Aorta (tissue), 5 donors: ENCODE results near the gene EDIL3. TPM values are rescaled to one million over a fixed set of nuclear protein-coding genes. Genes with fewer than 3 reads are reported as not detected.
"Not testable (repeated sequence)": the region's sequence is repeated elsewhere in the genome, so short reads cannot be mapped to it uniquely, and the experiment has no call there.

Experiments
- ATAC-seq: fragments of 200-7000 bp; cut with Tn5 transposase; one replicate; pipeline ENCODE4 v1.9.1; 2022; ENCODE audit warnings: moderate library complexity; ENCODE audit not compliant: low FRiP score
- DNase-seq, 2 donors: peaks; one replicate each; pipeline ENCODE4 v3.0.0-alpha.2; 2020
- H3K27ac ChIP-seq, 2 donors: one replicate each; pipeline ENCODE4 v1.5.1; 2013; ENCODE audit warnings: low read length in 2 of 2, mild to moderate bottlenecking in 2 of 2, moderate library complexity in 2 of 2, control low read depth in 1 of 2, inconsistent platforms in 1 of 2, low read depth in 1 of 2
- H3K27me3 ChIP-seq, 2 donors: one replicate each; pipeline ENCODE4 v1.6.1; 2013; ENCODE audit warnings: control low read depth in 1 of 2, low read length in 1 of 2, mild to moderate bottlenecking in 1 of 2, moderate library complexity in 1 of 2; ENCODE audit not compliant: insufficient read depth in 2 of 2, control insufficient read depth in 1 of 2
- H3K36me3 ChIP-seq, 2 donors: one replicate each; pipeline ENCODE4 v1.6.1; 2013; ENCODE audit warnings: control low read depth in 1 of 2, low read length in 1 of 2, mild to moderate bottlenecking in 1 of 2; ENCODE audit not compliant: insufficient read depth in 2 of 2, control insufficient read depth in 1 of 2
- H3K4me1 ChIP-seq, 2 donors: one replicate each; pipeline ENCODE4 v1.6.1; 2013; ENCODE audit warnings: low read length in 2 of 2, control low read depth in 1 of 2, mild to moderate bottlenecking in 1 of 2, moderate library complexity in 1 of 2; ENCODE audit not compliant: insufficient read depth in 2 of 2, control insufficient read depth in 1 of 2
- H3K4me3 ChIP-seq, 2 donors: one replicate each; pipeline ENCODE4 v1.5.1; 2013; ENCODE audit warnings: low read length in 2 of 2, control low read depth in 1 of 2, mild to moderate bottlenecking in 1 of 2
- H3K9me3 ChIP-seq: one replicate; pipeline ENCODE4 v1.6.1; 2013; ENCODE audit warnings: mild to moderate bottlenecking, low read length; ENCODE audit not compliant: control insufficient read depth
- WGBS, 2 donors: extraction: QIAGEN DNeasy Blood & Tissue Kit; methylation state at CpG; one replicate each; pipeline ENCODE4 v1.1.7; 2013; 5-methylcytosine and 5-hydroxymethylcytosine counted together
- intact Hi-C, 2 donors: fragments of 100-400 bp; cut with DNase I; formaldehyde crosslinking; loops; one replicate each; pipeline versions ENCODE4 v1.14.2 to v1.15.0; 2022
- polyA plus RNA-seq, 2 donors: library from polyadenylated mRNA; stranded (reverse); fragments of 200-250 nt; gene quantifications; one replicate each; pipeline ENCODE4 v1.2.3, GENCODE V29; 2013
- total RNA-seq, 2 donors: library from RNA; stranded (reverse); fragmentation: NEBNext Ultra II Directional; extraction: Animal tissue kit (Norgen Biotek cat#: 25700); gene quantifications; one replicate each; pipeline ENCODE4 v1.2.1, GENCODE V29; 2021
- donor health status: healthy with polysubstance abuse.
- donor health status: Bipolar disorder and iron deficiency.
- donor health status: DM: no; HTN: no; CAD: no.
- donor health status: DM: no; HTN: no; CAD: no.
- donor health status: DM: yes; HTN: yes; CAD: no.

EDIL3 gene
- total and polyA plus RNA-seq, 4 donors = 50.0 to 205 (median 122) TPM

- intact Hi-C loops = no loop called here
- H3K36me3 ChIP-seq = peaks cover 0 to 3% of the 10 kb centered on the region in 2 donors
- H3K27ac ChIP-seq = no peak overlapping the region
- no peaks in the 10 kb centered on the region for H3K9me3 ChIP-seq
- H3K4me3 ChIP-seq = no peak overlapping the region
- DNase-seq (no peak), ATAC-seq (no peak)
- no peaks in the 10 kb centered on the region for H3K27me3 ChIP-seq
- H3K4me1 ChIP-seq = no peaks in the 10 kb centered on the region
- WGBS, 2 donors = 67 to 75% methylated on average over 2 of the region's 2 CpGs
Observed at GRCh38 chr5:84058561-84058960, 326.1 kb downstream of the EDIL3 start.

GRCh38 chr5:84057211-84057610 is 327.5 kb downstream of the EDIL3 start:
- Histone ChIP-seq H3K27me3 (no peaks in the 10 kb centered on the region), H3K9me3 (no peaks in the 10 kb centered on the region), H3K36me3 (peaks cover 0 to 3% of the 10 kb centered on the region in 2 donors), H3K27ac (no peak overlapping the region), H3K4me1 (no peaks in the 10 kb centered on the region), H3K4me3 (no peak overlapping the region)
- ATAC-seq (no peak), DNase-seq (no peak)
- intact Hi-C loops = no loop called here
- 96 to 99% methylated on average over 2 of the region's 2 CpGs for WGBS, 2 donors

- ATAC-seq (no peak), DNase-seq (no peak)
- intact Hi-C loops = no loop called here
- Histone ChIP-seq H3K4me1 (no peaks in the 10 kb centered on the region), H3K27me3 (no peaks in the 10 kb centered on the region), H3K27ac (no peak overlapping the region), H3K36me3 (no peaks in the 10 kb centered on the region), H3K9me3 (no peaks in the 10 kb centered on the region), H3K4me3 (no peak overlapping the region)
- 72 to 73% methylated on average over 3 of the region's 3 CpGs for WGBS, 2 donors
Observed at GRCh38 chr5:84045964-84046363, 338.7 kb downstream of the EDIL3 start.

DNA sequence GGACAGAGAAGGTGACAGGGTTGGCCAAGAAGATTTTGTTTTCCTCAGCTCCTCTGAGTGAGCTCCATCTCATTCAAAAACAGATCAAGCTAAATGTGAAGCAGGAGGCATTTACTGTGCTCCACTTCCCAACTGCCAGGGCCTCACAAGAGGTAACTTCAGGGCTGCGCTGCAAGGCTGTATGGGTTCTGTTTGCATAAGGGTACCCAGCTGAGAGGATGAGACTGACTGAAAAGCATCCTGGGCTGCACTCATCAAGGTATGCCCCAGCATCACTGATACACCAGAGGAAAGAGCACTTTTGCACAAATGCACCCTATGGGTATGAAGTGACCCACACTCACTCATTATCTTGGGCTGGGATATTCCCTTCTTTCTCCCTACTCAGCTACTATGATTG is 347.8 kb downstream of the EDIL3 start:
- H3K27me3 ChIP-seq = no peaks in the 10 kb centered on the region
- no peak overlapping the region for H3K27ac ChIP-seq
- WGBS, 2 donors = 88 to 91% methylated on average over 1 of the region's 1 CpG
- no peak overlapping the region for H3K4me3 ChIP-seq
- peaks cover 0 to 2% of the 10 kb centered on the region in 2 donors for H3K4me1 ChIP-seq
- intact Hi-C loops = no loop called here
- H3K9me3 ChIP-seq = no peaks in the 10 kb centered on the region
- no peaks in the 10 kb centered on the region for H3K36me3 ChIP-seq
- ATAC-seq (no peak), DNase-seq (no peak)

GRCh38 chr5:84032324-84032723 is 352.4 kb downstream of the EDIL3 start:
- Histone ChIP-seq H3K27me3 (no peaks in the 10 kb centered on the region), H3K27ac (no peak overlapping the region), H3K4me3 (no peak overlapping the region), H3K4me1 (peaks cover 2 to 3% of the 10 kb centered on the region in 2 donors), H3K9me3 (no peaks in the 10 kb centered on the region), H3K36me3 (no peaks in the 10 kb centered on the region)
- ATAC-seq (no peak), DNase-seq (no peak)
- intact Hi-C loops = loop anchor here in 1 of 2 donors (5.0 kb wide), 1 partner anchor 190 kb away; no protein-coding TSS in a partner anchor

DNA sequence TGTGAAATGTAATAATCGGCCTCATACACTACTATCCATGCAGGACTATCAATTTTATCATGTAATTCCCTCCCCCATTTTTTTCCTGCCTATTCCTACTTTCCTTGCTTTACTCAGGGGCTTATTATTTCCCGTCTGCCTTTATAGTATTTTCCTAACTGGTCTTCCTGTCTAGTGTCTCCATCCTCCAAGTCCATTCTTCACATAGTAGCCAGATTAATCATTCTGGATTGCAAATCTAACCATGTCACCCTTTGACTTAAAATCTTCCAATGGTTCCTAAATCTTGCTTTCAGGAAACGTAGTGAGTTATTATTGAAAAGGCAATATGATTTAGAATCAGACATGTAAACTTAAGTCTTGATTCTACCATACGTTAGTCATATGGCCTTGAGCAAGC is 356.6 kb downstream of the EDIL3 start:
- WGBS, 2 donors = 58 to 71% methylated on average over 4 of the region's 4 CpGs
- ATAC-seq = no peak

GRCh38 chr5:84018521-84018920 is 366.2 kb downstream of the EDIL3 start:
- H3K27me3 ChIP-seq, H3K27ac ChIP-seq, intact Hi-C loops, H3K9me3 ChIP-seq, ATAC-seq, H3K36me3 ChIP-seq, DNase-seq, H3K4me3 ChIP-seq, H3K4me1 ChIP-seq: not testable (repeated sequence)
- WGBS, 2 donors = 96 to 97% methylated on average over 2 of the region's 3 CpGs

More for the DNA sequence above, 356.6 kb downstream of the EDIL3 start:
- Histone ChIP-seq H3K4me3 (no peak overlapping the region), H3K27me3 (no peaks in the 10 kb centered on the region), H3K27ac (no peak overlapping the region), H3K4me1 (peaks cover 2 to 3% of the 10 kb centered on the region in 2 donors), H3K36me3 (no peaks in the 10 kb centered on the region), H3K9me3 (no peaks in the 10 kb centered on the region)
- intact Hi-C loops = no loop called here
- no peak for DNase-seq

- no peaks in the 10 kb centered on the region for H3K36me3 ChIP-seq
- H3K4me1 ChIP-seq = peaks cover 0 to 1% of the 10 kb centered on the region in 2 donors
- no peak for ATAC-seq
- H3K27me3 ChIP-seq = no peaks in the 10 kb centered on the region
- 49 to 59% methylated on average over 4 of the region's 4 CpGs for WGBS, 2 donors
- H3K4me3 ChIP-seq = no peak overlapping the region
- H3K27ac ChIP-seq = no peak overlapping the region
- H3K9me3 ChIP-seq = no peaks in the 10 kb centered on the region
- DNase-seq = no peak
- intact Hi-C loops = no loop called here
Observed at GRCh38 chr5:84017523-84018172, 367.0 kb downstream of the EDIL3 start.

GRCh38 chr5:84016085-84016484 is 368.6 kb downstream of the EDIL3 start:
- H3K4me3 ChIP-seq = no peak overlapping the region
- WGBS, 2 donors = 64 to 77% methylated on average over 3 of the region's 3 CpGs
- no peak for DNase-seq
- H3K27me3 ChIP-seq = no peaks in the 10 kb centered on the region
- intact Hi-C loops = no loop called here
- H3K4me1 ChIP-seq = peaks cover 0 to 1% of the 10 kb centered on the region in 2 donors
- H3K36me3 ChIP-seq = no peaks in the 10 kb centered on the region
- H3K27ac ChIP-seq = no peak overlapping the region
- ATAC-seq = no peak
- no peaks in the 10 kb centered on the region for H3K9me3 ChIP-seq
